Stomach (tissue), 4 donors: ENCODE measurements around the gene DENND6B.

Experiments used
- CTCF ChIP-seq, 7 experiments: fragments of 450-650 bp in 4 of 7; fragments of 200-600 bp in 3 of 7; sonication (generic) in 3 of 7; IDR thresholded peaks; one replicate each; pipeline ENCODE4 v1.5.1; 2016 to 2019; ENCODE audit warnings: antibody characterized with exemption in 7 of 7, control low read depth in 2 of 7, mild to moderate bottlenecking in 1 of 7
- POLR2AphosphoS5 ChIP-seq, 3 donors: sonication (generic); formaldehyde crosslinking; IDR thresholded peaks; one replicate each; pipeline ENCODE4 v1.6.1; 2016; ENCODE audit warnings: antibody characterized with exemption in 3 of 3

GRCh38 chr22:50303515-50303847 lies 23.3 kb downstream of the DENND6B start:
- TF ChIP-seq POLR2AphosphoS5 (IDR thresholded peaks at IDR 0.05) (no peak), CTCF (IDR thresholded peaks at IDR 0.05) (no peak)
